B cell (primary cell): ENCODE data around the gene STX4. TPM values are rescaled to one million over a fixed set of nuclear protein-coding genes. Genes with fewer than 3 reads are reported as not detected.

ENCODE experiments used
- ATAC-seq: fragments of 200-7000 bp; cut with Tn5 transposase; one replicate; pipeline ENCODE4 v1.10.0; 2021; ENCODE audit warnings: low read depth, mild to moderate bottlenecking, moderate number of reproducible peaks, moderate library complexity
- CTCF ChIA-PET: fragments of 350-600 bp; sonication (Branson Sonifier 250); formaldehyde crosslinking; loops from one replicate; lab custom pipeline; 2021; ENCODE audit warnings: antibody characterized with exemption, inconsistent platforms; lab: Charles Lee
- POLR2A ChIA-PET: fragments of 350-600 bp; sonication (Branson Sonifier 250); formaldehyde crosslinking; loops from one replicate; lab custom pipeline; 2021; ENCODE audit warnings: antibody characterized with exemption; lab: Charles Lee
- DNase-seq: peaks from one replicate; pipeline ENCODE4 v3.0.0; 2013
- H2AFZ ChIP-seq: 2 replicates; pipeline ENCODE4 v1.6.1; 2012; ENCODE audit warnings: mild to moderate bottlenecking, low read depth, low read length; ENCODE audit not compliant: insufficient read depth, poor library complexity, severe bottlenecking
- H3K27ac ChIP-seq, 2 donors: 1 replicate in 1 of 2; 2 replicates in 1 of 2; pipeline ENCODE4 v1.5.1; 2012 to 2013; ENCODE audit warnings: low read length in 2 of 2, mild to moderate bottlenecking in 2 of 2, moderate library complexity in 1 of 2
- H3K27me3 ChIP-seq, 4 experiments: fragments of 200-600 bp in 1 of 4; sonication (generic) in 1 of 4; replicated peaks in 1 of 4; 1 replicate in 2 of 4; 2 replicates in 2 of 4; pipeline versions ENCODE4 v1.6.1 to v1.7.0; 2013 to 2016; ENCODE audit warnings: low read length in 3 of 4, mild to moderate bottlenecking in 2 of 4, mixed read lengths in 1 of 4, moderate library complexity in 1 of 4; ENCODE audit not compliant: insufficient read depth in 4 of 4, control insufficient read depth in 3 of 4; ENCODE audit errors: control extremely low read depth in 1 of 4
- H3K36me3 ChIP-seq, 2 experiments: replicated peaks in 1 of 2; 1 replicate in 1 of 2; 2 replicates in 1 of 2; pipeline versions ENCODE4 v1.6.1 to v1.7.1; 2013; ENCODE audit warnings: low read length in 1 of 2; ENCODE audit not compliant: insufficient read depth in 2 of 2, control insufficient read depth in 1 of 2; ENCODE audit errors: control extremely low read depth in 1 of 2, extremely low read depth in 1 of 2
- H3K4me1 ChIP-seq, 2 donors: fragments of 200-600 bp in 1 of 2; sonication (generic) in 1 of 2; 1 replicate in 1 of 2; 2 replicates in 1 of 2; pipeline versions ENCODE4 v1.5.1 to v1.6.1; 2013 to 2017; ENCODE audit warnings: low read length in 2 of 2; ENCODE audit not compliant: control insufficient read depth in 2 of 2, insufficient read depth in 2 of 2
- H3K4me2 ChIP-seq: replicated peaks from 2 replicates; pipeline ENCODE3; 2012; ENCODE audit warnings: mild to moderate bottlenecking, low read depth, low read length; ENCODE audit not compliant: poor library complexity, severe bottlenecking
- H3K4me3 ChIP-seq, 5 experiments: fragments of 200-600 bp in 1 of 5; sonication (generic) in 1 of 5; 1 replicate in 3 of 5; 2 replicates in 2 of 5; pipeline versions ENCODE4 v1.5.1 to v1.7.0; 2011 to 2016; ENCODE audit warnings: low read length in 4 of 5, mild to moderate bottlenecking in 4 of 5, low read depth in 2 of 5, control low read depth in 1 of 5, moderate library complexity in 1 of 5; ENCODE audit not compliant: insufficient read depth in 1 of 5; ENCODE audit errors: control extremely low read depth in 1 of 5, extremely low read depth in 1 of 5
- H3K79me2 ChIP-seq: fragments of 200-600 bp; sonication (generic); one replicate; pipeline ENCODE4 v1.6.0; 2016; ENCODE audit warnings: low read length; ENCODE audit not compliant: control insufficient read depth, insufficient read depth
- H3K9ac ChIP-seq: fragments of 200-600 bp; sonication (generic); 2 replicates; pipeline ENCODE4 v1.6.1; 2017; ENCODE audit warnings: mild to moderate bottlenecking, low read length, moderate library complexity
- H3K9me3 ChIP-seq, 3 donors: one replicate each; pipeline versions ENCODE4 v1.6.1 to v1.7.1; 2013; ENCODE audit warnings: low read length in 2 of 3; ENCODE audit not compliant: control insufficient read depth in 2 of 3, insufficient read depth in 1 of 3; ENCODE audit errors: control extremely low read depth in 1 of 3
- H4K20me1 ChIP-seq: 2 replicates; pipeline ENCODE4 v1.6.0; 2012; ENCODE audit warnings: mild to moderate bottlenecking, low read length; ENCODE audit not compliant: insufficient read depth, control insufficient read depth, poor library complexity, severe bottlenecking
- H3K27ac Mint-ChIP-seq: one replicate; pipeline ENCODE4 v1.8.0; 2021; ENCODE audit warnings: mixed read lengths
- H3K27me3 Mint-ChIP-seq: one replicate; pipeline ENCODE4 v1.8.0; 2021; ENCODE audit warnings: mixed read lengths
- H3K4me1 Mint-ChIP-seq: one replicate; pipeline ENCODE4 v1.8.0; 2021; ENCODE audit warnings: mixed read lengths
- H3K4me3 Mint-ChIP-seq: one replicate; pipeline ENCODE4 v1.8.0; 2021; ENCODE audit warnings: mixed read lengths
- H3K9me3 Mint-ChIP-seq: one replicate; pipeline ENCODE4 v1.8.0; 2022; ENCODE audit warnings: mixed read lengths; ENCODE audit not compliant: insufficient read depth
- CTCF ChIP-seq: fragments of 200-600 bp; IDR thresholded peaks from one replicate; pipeline ENCODE4 v1.8.0; 2022; ENCODE audit warnings: antibody characterized with exemption, mild to moderate bottlenecking
- EZH2 ChIP-seq: IDR thresholded peaks from 2 replicates; pipeline ENCODE4 v1.6.1; 2012; ENCODE audit warnings: borderline replicate concordance, low read depth, mild to moderate bottlenecking, moderate library complexity, low read length; ENCODE audit not compliant: insufficient read depth, poor library complexity, severe bottlenecking
- WGBS: methylation state at CpG from one replicate; pipeline ENCODE4 v1.1.5; 2013; ENCODE audit warnings: missing lambda C conversion rate; ENCODE audit not compliant: insufficient coverage; 5-methylcytosine and 5-hydroxymethylcytosine counted together
- intact Hi-C: fragments of 100-400 bp; cut with micrococcal nuclease; formaldehyde crosslinking; loops from one replicate; pipeline ENCODE4 v1.10.0; 2022
- polyA plus RNA-seq: library from polyadenylated mRNA; depleted of rRNA; stranded (reverse); fragments of >200 nt; gene quantifications from 2 replicates; pipeline ENCODE4 v1.2.3, GENCODE V29; 2012
- total RNA-seq, 2 donors: library from RNA; stranded (reverse); fragments of 120-200 nt in 1 of 2; gene quantifications; 1 replicate in 1 of 2; 2 replicates in 1 of 2; pipeline versions ENCODE4 v1.2.3 to v1.2.4, GENCODE V29; 2013 to 2022

STX4 gene
- total and polyA plus RNA-seq, 2 donors (not counting 1 experiment from before 2014, with no cell fraction given), result 120 to 133 TPM

GRCh38 chr16:31061813-31062440 is 28.6 kb downstream of the STX4 start:
- ATAC-seq (no peak), DNase-seq (no peak)
- H3K4me1 ChIP-seq, result no peaks in the 10 kb centered on the region
- no peak overlapping the region for H3K4me3 ChIP-seq
- WGBS, result 98% methylated on average over 54 of the region's 54 CpGs
- no peak overlapping the region for H3K9ac ChIP-seq
- no peaks in the 10 kb centered on the region for H3K27me3 ChIP-seq
- peaks cover 0 to 22% of the 10 kb centered on the region in 2 experiments for H3K36me3 ChIP-seq
- no peaks in the 10 kb centered on the region for H3K9me3 ChIP-seq
- Mint-ChIP-seq H3K4me3 (no peak overlapping the region), H3K9me3 (no peaks in the 10 kb centered on the region), H3K4me1 (peaks cover 10% of the 10 kb centered on the region), H3K27ac (no peak overlapping the region), H3K27me3 (no peaks in the 10 kb centered on the region)
- H3K27ac ChIP-seq, result no peak overlapping the region
- ChIA-PET POLR2A (no interaction called here), CTCF (no interaction called here)
- H4K20me1 ChIP-seq, result no peaks in the 10 kb centered on the region
- H2AFZ ChIP-seq, result no peak overlapping the region
- H3K79me2 ChIP-seq, result no peaks in the 10 kb centered on the region
- intact Hi-C loops, result no loop called here
- no peak overlapping the region for H3K4me2 ChIP-seq
- TF ChIP-seq CTCF (no peak), EZH2 (no peak)

- POLR2A ChIA-PET, result interaction anchor here (0.7 kb wide), 1 partner anchor 427 kb away, joined by 3 read pairs; no protein-coding TSS in a partner anchor
- Mint-ChIP-seq H3K27me3 (no peaks in the 10 kb centered on the region), H3K27ac (peak overlapping the region; percentile 7), H3K4me1 (peaks cover 10% of the 10 kb centered on the region), H3K9me3 (no peaks in the 10 kb centered on the region), H3K4me3 (no peak overlapping the region)
- Histone ChIP-seq H3K4me1 (no peaks in the 10 kb centered on the region), H3K4me2 (no peak overlapping the region), H3K9me3 (no peaks in the 10 kb centered on the region), H3K36me3 (peaks cover 0 to 20% of the 10 kb centered on the region in 2 experiments), H3K79me2 (no peaks in the 10 kb centered on the region), H2AFZ (no peak overlapping the region), H3K9ac (no peak overlapping the region), H3K27ac (no peak overlapping the region), H3K4me3 (no peak overlapping the region), H4K20me1 (no peaks in the 10 kb centered on the region), H3K27me3 (no peaks in the 10 kb centered on the region)
- DNase-seq (no peak), ATAC-seq (no peak)
- no peak for TF ChIP-seq EZH2
- no peak for TF ChIP-seq CTCF
- CTCF ChIA-PET, result no interaction called here
- 96% methylated on average over 9 of the region's 9 CpGs for WGBS
- intact Hi-C loops, result no loop called here
Observed at GRCh38 chr16:31063495-31063842, 30.1 kb downstream of the STX4 start.
